ENCODE measurements around the gene AHNAK. TPM values are rescaled to one million over a fixed set of nuclear protein-coding genes. Genes with fewer than 3 reads are reported as not detected.

AHNAK gene
- total and polyA plus RNA-seq, 2 experiments from 2014 or later, result 167 to 548 TPM

DNA sequence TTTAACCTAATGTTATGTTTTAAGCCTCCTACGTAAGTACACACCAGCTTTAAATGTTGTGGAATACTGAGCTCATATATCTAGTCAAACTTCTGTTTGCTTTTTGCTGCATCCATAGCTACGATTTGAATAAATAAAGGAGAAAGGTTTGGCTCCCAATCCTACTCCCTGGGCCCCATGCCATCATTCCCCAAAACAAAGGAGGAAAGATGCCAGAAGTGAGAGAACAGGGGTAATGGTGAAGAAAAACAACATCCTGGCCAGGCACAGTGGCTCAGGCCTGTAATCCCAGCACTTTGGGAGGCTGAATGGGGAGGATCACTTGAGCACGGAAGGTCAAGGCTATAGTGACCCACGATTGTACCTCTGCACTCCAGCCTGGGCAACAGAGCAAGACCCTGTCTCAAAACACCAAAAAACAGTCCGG, 101.3 kb downstream of the AHNAK start:
- peak; percentile 69 for DNase-seq
- no peaks in the 10 kb centered on the region for H3K9me3 ChIP-seq (ENCODE audit: low read depth)
- H3K4me2 ChIP-seq (ENCODE audit: unreplicated experiment), result peak overlapping the region; percentile 90
- in situ Hi-C loops (cut with MboI), result no loop called here
- H3K4me3 ChIP-seq, result no peak overlapping the region
- H3F3A ChIP-seq (ENCODE audit: insufficient read depth), result peaks cover 17% of the 10 kb centered on the region; the same call in 1 of the 2 replicates
- no peaks in the 10 kb centered on the region for H3K36me3 ChIP-seq (ENCODE audit: low read depth)
- H3K27me3 ChIP-seq (replicated peaks; ENCODE audit: insufficient read depth), result no peaks in the 10 kb centered on the region
- peak overlapping the region; percentile 84 for H3K9ac ChIP-seq
- no peaks in the 10 kb centered on the region for H3K9me2 ChIP-seq (ENCODE audit: insufficient read depth)
- H3K79me2 ChIP-seq (ENCODE audit: insufficient read depth), result no peaks in the 10 kb centered on the region
- WGBS, 2 experiments (ENCODE audit: low coverage in 1 of 2, low lambda C conversion rate in 2 of 2, missing lambda C conversion rate in 2 of 2), result 32 to 35% methylated on average over 5 of the region's 5 CpGs
- peaks cover 27% of the 10 kb centered on the region for H3K4me1 ChIP-seq (ENCODE audit: insufficient read depth)
- no peaks in the 10 kb centered on the region for H4K20me1 ChIP-seq (ENCODE audit: insufficient read depth)
- H3K27ac ChIP-seq, result peak overlapping the region; percentile 91
- H2AFZ ChIP-seq, result 0 out of 2 replicates have a peak overlapping the region, but pooled peaks have one; percentile 78
- TF ChIP-seq EZH2phosphoT487 (IDR thresholded peaks at IDR 0.05; ENCODE audit: insufficient read depth, low read depth), result no peak
- TF ChIP-seq EZH2 (IDR thresholded peaks at IDR 0.05; ENCODE audit: insufficient read depth, poor library complexity, severe bottlenecking), result no peak

DNA sequence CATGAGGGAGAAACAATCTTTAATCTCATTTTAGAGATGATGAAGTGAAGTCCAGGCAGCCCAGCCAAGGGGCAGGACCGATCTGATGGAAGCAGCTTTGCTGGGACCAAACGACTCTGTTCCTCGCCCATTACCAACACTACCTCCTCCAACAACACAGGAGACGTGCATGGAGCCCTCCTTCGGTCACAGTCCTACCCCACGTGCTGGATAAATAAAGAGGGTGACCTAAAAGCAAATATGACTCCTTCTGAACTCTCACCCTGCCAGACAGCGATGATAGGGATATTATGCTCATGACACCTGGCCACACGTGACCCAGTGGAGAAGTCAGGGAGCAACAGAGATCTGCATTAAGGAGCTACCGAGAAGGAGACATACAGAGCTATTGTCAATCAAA, 101.8 kb downstream of the AHNAK start:
- TF ChIP-seq EZH2 (IDR thresholded peaks at IDR 0.05; ENCODE audit: insufficient read depth, poor library complexity, severe bottlenecking), result no peak
- no peak for TF ChIP-seq EZH2phosphoT487 (IDR thresholded peaks at IDR 0.05; ENCODE audit: insufficient read depth, low read depth)
- no peaks in the 10 kb centered on the region for H3K9me2 ChIP-seq (ENCODE audit: insufficient read depth)
- in situ Hi-C loops (cut with MboI), result no loop called here
- peak overlapping the region; percentile 84 for H3K9ac ChIP-seq
- H3K27me3 ChIP-seq (replicated peaks; ENCODE audit: insufficient read depth), result no peaks in the 10 kb centered on the region
- H3K36me3 ChIP-seq (ENCODE audit: low read depth), result no peaks in the 10 kb centered on the region
- H2AFZ ChIP-seq, result peak overlapping the region; percentile 78
- 5 to 10% methylated on average over 9 of the region's 9 CpGs for WGBS, 2 experiments (ENCODE audit: low coverage in 1 of 2, low lambda C conversion rate in 2 of 2, missing lambda C conversion rate in 2 of 2)
- peak overlapping the region; percentile 70 for H3K4me3 ChIP-seq
- no peaks in the 10 kb centered on the region for H4K20me1 ChIP-seq (ENCODE audit: insufficient read depth)
- no peak for DNase-seq
- H3F3A ChIP-seq (ENCODE audit: insufficient read depth), result peaks cover 19% of the 10 kb centered on the region; the same call in 1 of the 2 replicates
- H3K79me2 ChIP-seq (ENCODE audit: insufficient read depth), result no peaks in the 10 kb centered on the region
- H3K27ac ChIP-seq, result peak overlapping the region; percentile 91
- no peaks in the 10 kb centered on the region for H3K9me3 ChIP-seq (ENCODE audit: low read depth)
- H3K4me2 ChIP-seq (ENCODE audit: unreplicated experiment), result peak overlapping the region; percentile 90
- H3K4me1 ChIP-seq (ENCODE audit: insufficient read depth), result peaks cover 32% of the 10 kb centered on the region

DNA sequence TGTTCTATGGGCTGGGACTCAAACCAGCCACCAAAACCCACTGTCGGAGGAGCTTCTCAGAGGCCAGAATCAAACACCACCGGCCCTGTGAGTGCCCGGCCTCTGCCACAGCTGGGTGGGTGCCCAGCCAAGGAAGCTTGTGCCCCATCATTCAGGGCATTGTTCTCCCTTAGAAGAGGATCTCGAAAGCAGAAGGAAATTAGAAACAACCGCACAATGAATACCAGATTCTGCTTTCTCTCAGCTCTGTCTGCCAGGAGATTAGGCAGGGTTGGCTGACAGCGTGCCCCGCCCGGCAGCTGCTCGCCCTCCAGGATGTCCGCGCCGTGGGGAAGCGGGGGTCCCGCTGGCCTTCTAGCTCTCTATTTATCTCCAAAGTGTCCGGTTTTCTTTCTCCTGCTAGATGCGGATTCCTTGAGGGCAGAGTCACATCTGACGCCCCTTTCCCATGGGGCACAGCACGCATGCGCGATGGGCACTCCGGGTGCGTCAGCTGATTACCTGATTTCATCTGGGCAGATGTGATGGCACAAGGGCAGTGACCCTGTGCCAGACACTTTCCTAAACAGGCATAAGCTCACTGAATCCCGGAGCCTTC, 102.3 kb downstream of the AHNAK start:
- Histone ChIP-seq H3K4me3 (peak overlapping the region; percentile 70), H3K4me2 (ENCODE audit: unreplicated experiment) (peak overlapping the region; percentile 90), H3K4me1 (ENCODE audit: insufficient read depth) (peaks cover 36% of the 10 kb centered on the region), H3K9ac (peak overlapping the region; percentile 84), H3K79me2 (ENCODE audit: insufficient read depth) (no peaks in the 10 kb centered on the region), H3K27me3 (replicated peaks; ENCODE audit: insufficient read depth) (no peaks in the 10 kb centered on the region), H3K27ac (peak overlapping the region; percentile 91), H3K9me3 (ENCODE audit: low read depth) (no peaks in the 10 kb centered on the region), H4K20me1 (ENCODE audit: insufficient read depth) (no peaks in the 10 kb centered on the region), H3F3A (ENCODE audit: insufficient read depth) (peaks cover 20% of the 10 kb centered on the region; the same call in 1 of the 2 replicates), H2AFZ (peak overlapping the region; percentile 78), H3K36me3 (ENCODE audit: low read depth) (no peaks in the 10 kb centered on the region), H3K9me2 (ENCODE audit: insufficient read depth) (no peaks in the 10 kb centered on the region)
- TF ChIP-seq EZH2 (IDR thresholded peaks at IDR 0.05; ENCODE audit: insufficient read depth, poor library complexity, severe bottlenecking) (no peak), EZH2phosphoT487 (IDR thresholded peaks at IDR 0.05; ENCODE audit: insufficient read depth, low read depth) (no peak)
- peak; percentile 90 for DNase-seq
- 1% methylated on average over 23 of the region's 23 CpGs for WGBS, 2 experiments (ENCODE audit: low coverage in 1 of 2, low lambda C conversion rate in 2 of 2, missing lambda C conversion rate in 2 of 2)
- in situ Hi-C loops (cut with MboI), result no loop called here

DNA sequence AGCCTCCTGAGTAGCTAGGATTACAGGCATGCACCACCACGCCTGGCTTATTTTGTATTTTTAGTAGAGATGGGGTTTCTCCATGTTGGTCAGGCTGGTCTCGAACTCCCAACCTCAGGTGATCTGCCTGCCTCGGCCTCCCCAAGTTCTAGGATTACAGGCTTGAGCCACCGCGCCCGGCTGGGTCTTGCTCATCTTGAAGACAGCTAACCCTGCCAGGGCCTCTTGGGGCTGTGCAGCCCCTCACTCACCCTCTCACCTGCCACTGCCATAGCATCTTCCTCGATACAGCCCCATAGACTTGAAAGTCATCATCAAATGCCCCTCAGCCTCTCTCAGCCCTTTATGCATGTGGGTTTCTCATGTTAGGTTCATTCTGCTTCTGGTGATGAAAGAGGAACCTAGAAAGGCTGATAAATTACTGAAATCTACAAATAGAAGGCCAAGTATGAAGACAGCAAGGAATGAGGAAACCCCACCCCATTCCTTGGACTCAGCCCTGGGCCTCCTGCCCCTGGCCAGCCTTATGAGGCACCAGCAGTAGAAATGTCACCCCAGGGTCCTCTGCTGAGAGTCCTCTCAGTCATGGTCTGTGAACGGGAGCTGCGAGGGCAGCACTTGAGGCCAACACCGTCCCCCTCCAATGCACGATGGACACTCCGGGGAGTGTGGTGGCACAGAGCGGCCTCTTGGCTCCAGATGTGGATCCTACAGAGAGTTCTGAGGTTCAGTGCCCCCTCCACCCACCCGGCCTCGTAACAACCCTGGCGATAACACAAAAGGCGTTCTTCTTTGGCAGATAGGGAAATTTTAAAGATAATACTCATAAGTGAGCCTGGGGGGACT, 103.0 kb downstream of the AHNAK start:
- no peaks in the 10 kb centered on the region for H4K20me1 ChIP-seq (ENCODE audit: insufficient read depth)
- H3K4me3 ChIP-seq, result peak overlapping the region; percentile 70
- 31 to 33% methylated on average over 17 of the region's 17 CpGs for WGBS, 2 experiments (ENCODE audit: low coverage in 1 of 2, low lambda C conversion rate in 2 of 2, missing lambda C conversion rate in 2 of 2)
- peaks cover 36% of the 10 kb centered on the region for H3K4me1 ChIP-seq (ENCODE audit: insufficient read depth)
- no peaks in the 10 kb centered on the region for H3K79me2 ChIP-seq (ENCODE audit: insufficient read depth)
- peak overlapping the region; percentile 90 for H3K4me2 ChIP-seq (ENCODE audit: unreplicated experiment)
- H3K27ac ChIP-seq, result peak overlapping the region; percentile 91
- H3F3A ChIP-seq (ENCODE audit: insufficient read depth), result peaks cover 20% of the 10 kb centered on the region; the same call in 1 of the 2 replicates
- in situ Hi-C loops (cut with MboI), result no loop called here
- no peaks in the 10 kb centered on the region for H3K36me3 ChIP-seq (ENCODE audit: low read depth)
- no peak for TF ChIP-seq EZH2phosphoT487 (IDR thresholded peaks at IDR 0.05; ENCODE audit: insufficient read depth, low read depth)
- TF ChIP-seq EZH2 (IDR thresholded peaks at IDR 0.05; ENCODE audit: insufficient read depth, poor library complexity, severe bottlenecking), result no peak
- H3K27me3 ChIP-seq (replicated peaks; ENCODE audit: insufficient read depth), result no peaks in the 10 kb centered on the region
- peak; percentile 76 for DNase-seq
- peak overlapping the region; percentile 78 for H2AFZ ChIP-seq
- H3K9me3 ChIP-seq (ENCODE audit: low read depth), result no peaks in the 10 kb centered on the region
- no peaks in the 10 kb centered on the region for H3K9me2 ChIP-seq (ENCODE audit: insufficient read depth)
- peak overlapping the region; percentile 84 for H3K9ac ChIP-seq
